ENCODE results near the gene CYTH4.
"Not testable (repeated sequence)": the region's sequence is repeated elsewhere in the genome, so short reads cannot be mapped to it uniquely, and the experiment has no call there.

Gene CYTH4

DNA sequence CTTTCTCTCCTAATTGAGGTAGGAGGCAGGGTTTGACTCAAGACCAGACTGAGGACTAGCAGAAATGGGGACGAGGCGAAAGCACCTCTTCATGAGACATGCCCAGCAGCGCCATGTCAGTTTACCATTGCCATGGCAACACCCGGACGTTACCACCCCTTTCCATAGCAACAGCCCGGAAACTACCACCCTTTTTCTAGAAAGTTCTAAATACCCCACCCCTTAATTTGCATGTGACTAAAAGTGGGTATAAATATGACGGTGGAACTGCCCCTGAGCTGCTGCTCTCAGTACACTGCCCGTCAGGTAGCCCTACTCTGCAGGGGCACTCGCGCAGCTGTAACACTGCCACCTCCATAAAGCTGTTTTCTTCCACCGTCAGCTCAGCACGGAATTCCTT, 32.3 kb upstream of the CYTH4 start:
- DNase-seq, result no peak

DNA sequence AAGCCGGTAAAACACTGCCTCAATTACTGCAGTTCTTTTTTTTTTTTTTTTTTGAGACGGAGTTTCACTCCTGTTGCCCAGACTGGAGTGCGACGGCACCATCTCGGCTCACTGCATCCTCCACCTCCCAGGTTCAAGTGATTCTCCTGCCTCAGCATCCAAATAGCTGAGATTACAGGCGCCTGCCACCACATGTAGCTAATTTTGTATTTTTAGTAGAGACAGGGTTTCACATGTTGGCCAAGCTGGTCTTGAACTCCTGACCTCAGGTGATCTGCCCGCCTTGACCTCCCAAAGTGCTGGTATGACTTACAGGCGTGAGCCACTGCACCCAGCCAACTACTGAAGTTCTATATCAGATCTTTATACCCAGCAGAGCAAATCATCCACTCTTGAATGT, 30.5 kb upstream of the CYTH4 start:
- not testable (repeated sequence) for DNase-seq

DNA sequence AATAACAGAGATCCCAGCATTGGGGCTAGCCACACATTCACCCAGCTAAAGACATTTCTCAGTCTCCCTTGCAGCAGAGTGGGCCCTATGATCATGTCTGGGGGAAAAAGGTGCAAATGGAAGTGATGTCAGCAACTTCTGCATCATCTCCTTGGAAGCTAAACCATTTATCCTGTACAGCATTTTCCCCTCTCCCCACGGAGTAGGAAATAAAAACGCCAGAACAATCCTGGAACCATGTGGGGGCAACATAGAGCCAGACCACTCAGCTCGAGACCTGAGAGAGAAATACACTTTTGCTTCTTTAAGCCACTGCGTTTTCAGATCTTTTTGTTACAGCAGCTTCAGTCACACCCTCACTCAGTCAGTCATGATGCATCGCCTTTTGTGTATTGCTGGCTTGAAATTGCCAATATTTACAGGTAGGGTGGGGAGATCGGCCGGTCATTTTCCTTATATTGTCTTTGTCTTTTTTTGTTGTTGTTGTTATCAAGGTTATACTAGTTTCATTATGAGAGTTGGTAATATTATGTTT, 29.1 kb upstream of the CYTH4 start:
- no peak for DNase-seq

DNA sequence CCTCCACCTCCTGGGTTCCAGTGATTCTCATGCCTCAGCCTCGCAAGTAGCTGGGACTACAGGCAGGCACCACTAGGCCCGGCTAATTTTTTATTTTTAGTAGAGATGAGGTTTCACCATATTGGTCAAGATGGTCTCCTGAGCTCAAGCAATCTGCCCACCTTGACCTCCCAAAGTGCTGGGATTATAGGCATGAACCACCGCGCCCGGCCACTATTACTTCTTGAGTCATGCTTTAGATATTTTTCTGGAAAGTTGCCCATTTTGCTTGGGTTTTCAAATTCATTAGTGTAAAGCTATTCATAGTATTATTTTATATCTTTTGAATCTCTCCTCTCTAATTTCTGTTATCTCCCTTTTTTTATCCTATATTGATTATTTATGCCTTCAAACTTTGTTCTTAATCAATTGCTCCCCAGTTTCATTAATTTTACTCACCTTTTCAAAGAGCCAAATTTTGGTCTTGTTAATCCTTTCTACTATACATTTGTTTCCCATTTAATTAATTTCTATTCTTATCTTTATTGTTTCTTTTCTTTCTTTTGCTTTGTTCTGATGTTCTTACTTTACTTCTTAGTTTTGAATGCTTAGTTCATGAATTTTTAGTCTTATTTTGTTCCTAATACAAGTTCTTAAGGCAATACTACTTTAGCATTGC, 28.0 kb upstream of the CYTH4 start:
- DNase-seq, result no peak

DNA sequence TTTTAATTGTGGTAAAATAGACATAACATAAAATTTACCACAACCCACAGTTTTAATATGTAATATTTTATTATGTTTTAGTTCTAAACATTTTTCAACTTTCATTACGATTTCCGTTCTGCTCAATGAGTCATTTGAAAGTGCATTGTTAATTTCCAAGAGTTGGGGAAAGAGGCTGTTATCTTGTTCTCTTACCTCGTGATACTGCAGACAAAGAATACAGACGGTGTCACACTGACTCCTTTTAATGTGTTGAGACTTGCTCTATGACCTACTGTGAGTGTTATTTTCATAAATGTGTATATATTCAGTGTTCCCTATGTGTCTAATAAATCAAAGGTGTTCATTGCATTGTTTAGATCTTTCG, 27.5 kb upstream of the CYTH4 start:
- no peak for DNase-seq

DNA sequence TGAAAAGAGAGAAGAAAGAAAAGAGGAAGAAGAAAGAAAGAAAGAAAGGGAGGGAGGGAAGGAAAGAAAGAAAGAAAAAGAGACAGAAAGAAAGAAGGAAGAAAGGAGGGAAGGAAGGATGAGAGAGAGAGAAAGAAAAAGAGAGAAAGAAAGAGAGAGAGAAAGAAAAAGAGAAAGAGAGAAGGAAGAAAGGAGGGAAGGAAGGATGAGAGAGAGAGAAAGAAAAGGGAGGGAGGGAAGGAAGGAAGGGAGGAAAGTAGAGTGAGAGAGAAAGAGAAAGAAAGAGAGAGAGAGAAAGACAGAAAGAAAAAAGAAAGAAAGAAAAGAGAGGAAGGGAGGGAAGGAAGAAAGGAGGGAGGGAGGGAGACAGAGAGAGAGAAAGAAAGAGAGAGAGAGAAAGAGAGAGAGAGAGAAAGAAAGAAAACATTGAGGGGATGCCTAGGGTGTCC, 26.7 kb upstream of the CYTH4 start:
- DNase-seq, result no peak

DNA sequence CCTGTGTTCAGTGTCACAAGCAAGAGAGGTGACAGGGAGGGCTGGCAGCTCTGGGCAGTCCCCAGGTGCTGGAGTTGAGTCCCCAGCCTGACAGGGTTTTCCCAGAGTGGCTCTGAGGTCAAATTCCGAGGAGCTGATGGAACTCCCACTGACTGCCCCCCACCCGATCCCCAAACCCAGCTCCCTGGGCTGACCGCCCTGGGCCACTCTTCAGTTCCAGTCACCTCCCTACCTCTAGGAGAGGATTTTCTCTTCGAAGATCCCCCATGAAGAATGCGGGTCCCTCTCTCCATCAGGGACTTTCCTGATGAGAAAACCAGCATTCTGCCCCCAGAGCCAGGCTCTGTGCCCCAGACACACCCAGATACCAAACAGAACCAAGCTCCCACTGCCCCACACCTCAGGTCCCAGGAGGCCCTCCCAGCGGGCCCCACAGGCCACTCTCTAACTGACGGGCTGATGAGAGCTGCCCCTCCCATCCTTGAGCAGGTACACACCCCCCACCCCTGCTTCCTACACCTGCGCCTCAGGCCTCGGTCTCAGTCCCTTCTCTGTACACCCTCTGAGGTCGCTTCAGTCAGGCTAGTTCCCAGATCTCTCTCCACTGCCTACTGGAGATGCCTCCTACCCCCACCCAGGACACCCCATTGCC, 26.1 kb upstream of the CYTH4 start:
- no peak for DNase-seq

DNA sequence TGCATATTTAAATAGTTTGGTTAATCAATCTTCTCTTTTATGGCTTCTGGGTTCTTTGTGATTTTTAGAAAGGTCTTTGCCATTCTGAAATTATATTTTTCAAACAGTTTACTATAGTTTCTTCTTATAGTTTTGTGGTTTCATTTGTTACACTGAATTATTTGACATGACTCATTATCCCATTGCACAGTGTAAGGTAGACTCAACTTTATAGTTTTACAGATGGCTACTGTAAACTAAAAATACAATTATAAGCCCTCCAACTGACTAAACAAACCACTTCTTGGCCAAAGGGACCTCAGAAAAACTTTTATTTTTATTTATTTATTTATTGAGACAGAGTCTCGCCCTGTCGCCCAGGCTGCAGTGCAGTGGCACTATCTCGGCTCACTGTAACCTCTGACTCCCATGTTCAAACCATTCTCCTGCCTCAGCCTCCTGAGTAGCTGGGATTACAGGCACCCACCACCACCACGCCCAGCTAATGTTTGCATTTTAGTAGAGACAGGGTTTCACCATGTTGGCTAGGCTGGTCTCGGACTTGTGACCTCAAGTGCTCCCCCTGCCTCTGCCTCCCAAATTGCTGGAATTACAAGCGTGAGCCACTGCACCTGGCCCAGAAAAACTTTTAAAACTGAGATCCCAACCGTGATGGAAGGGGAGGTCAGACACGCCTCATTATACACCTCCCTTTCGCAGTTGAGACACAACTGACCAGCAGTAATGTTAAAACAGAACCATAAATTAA, 24.1 kb upstream of the CYTH4 start:
- DNase-seq, result no peak

DNA sequence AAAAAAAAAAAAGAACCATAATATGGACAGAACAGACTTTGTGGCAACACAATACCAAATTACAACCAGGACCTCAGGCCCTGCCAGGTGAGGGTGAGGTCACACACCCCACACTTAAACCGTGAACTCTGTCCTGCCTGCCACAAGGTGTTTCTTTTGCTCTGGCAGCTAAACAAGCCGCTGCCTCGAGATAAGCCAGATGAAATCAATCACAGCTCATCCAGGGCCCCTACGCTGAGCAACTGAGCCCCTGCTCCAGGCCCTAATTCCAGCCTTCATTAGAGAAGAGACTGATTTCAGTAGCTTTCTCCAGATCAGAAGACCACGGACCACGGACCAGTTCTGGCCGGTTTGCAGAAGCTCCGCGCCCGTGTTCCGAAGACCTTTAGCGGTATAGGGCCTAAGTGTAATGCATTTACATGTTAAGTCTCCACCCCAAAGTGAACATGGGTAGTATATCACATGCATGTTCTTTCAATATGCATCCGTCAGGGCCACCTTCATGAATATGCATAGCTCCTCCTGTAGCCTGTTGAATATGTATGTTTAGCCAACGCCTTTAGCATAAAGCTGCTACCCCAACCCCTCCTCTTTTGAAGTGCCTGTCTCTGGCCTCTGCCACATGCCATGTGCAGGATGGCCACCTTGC, 23.4 kb upstream of the CYTH4 start:
- DNase-seq, result no peak

DNA sequence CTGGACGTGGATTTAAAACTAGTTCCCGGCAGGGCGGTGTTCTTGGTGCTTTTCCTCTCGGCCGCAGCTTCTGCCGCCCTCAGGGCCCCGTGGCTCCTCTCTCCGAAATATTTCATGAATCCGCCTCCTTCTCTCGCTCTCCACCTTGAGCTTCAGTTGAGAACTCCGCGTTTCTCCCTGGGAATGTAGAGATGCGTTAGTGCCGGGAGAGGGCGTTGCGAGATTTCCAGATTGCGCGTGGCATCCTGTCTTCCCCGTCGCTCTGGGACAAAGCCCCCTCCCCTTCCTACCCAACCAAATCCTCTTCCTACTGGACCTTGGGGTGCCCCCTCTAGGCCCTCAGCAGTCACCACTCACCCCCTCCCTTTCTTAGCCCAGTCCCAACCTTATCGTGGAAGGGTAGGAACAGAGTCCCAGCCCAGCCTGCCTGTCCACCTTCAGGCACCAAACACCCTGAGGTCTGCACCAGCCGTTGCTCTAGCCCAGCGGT, 22.7 kb upstream of the CYTH4 start:
- no peak for DNase-seq

DNA sequence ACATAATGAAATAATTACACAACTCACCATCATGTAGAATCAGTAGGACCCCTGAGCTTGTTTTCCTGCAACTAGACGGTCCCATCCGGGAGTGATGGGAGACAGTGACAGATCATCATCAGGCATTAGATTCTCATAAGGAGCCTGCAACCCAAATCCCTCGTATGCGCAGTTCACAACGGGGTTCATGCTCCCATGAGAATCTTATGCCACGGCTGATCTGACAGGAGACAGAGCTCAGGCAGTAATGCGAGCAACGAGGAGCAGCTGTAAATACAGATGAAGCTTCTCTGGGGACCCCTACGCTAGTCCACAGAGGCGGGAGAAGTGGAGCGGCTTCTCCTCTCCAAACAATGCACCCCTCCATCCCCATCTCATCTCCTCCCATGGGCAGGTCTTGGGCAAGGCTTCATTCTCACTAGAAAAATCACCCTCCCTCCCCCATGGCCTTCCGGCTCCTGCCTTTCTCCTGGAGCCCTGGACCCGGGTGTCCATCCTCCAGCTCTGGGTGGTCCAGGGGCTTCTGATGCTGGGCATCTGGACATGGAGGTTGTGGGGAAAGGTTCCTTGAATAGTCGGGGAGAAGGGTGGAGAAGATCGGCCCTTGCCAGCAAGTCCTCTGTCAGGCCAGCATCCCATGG, 22.0 kb upstream of the CYTH4 start:
- DNase-seq, result no peak

DNA sequence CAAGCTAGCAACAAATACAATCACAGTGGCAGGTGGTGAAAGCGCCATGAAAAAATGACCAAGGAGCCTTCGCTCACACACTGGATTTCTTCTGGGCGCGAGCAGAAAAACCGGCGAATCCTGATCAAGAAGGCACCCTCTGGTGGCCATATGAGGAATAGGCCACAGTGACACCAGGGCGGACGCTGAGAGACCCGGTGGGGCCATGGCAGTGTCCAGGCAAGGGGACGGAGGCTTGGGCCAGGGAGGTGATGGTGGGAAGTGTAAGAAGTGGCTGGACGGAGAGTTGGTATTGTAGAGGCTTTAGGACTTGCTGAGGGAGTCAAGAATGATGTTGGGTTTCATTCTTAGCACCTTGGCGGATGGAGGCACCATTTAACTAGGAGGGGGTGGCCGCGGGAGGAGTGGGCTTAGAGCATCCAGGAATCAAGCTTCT, 21.4 kb upstream of the CYTH4 start:
- peak; percentile 39 for DNase-seq

DNA sequence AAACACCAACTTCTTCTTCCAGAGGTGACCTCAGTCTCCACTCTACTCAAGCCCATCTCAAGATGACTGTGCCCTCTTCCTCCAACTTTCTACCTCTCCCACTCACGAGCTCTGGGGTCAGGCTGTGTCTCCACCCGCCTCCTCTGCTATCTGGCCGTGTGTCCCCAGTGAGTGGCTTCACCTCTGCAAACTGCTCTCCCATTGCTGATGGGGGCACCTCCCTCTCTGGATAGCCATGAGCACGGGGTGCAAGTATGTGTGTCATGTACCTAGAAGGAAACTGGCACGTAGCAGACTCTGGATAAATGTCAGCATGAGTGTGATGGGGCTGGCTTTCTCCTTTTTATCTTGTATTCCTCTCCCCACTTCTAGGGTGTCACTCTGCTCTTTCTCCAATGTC, 20.0 kb upstream of the CYTH4 start:
- DNase-seq, result no peak

DNA sequence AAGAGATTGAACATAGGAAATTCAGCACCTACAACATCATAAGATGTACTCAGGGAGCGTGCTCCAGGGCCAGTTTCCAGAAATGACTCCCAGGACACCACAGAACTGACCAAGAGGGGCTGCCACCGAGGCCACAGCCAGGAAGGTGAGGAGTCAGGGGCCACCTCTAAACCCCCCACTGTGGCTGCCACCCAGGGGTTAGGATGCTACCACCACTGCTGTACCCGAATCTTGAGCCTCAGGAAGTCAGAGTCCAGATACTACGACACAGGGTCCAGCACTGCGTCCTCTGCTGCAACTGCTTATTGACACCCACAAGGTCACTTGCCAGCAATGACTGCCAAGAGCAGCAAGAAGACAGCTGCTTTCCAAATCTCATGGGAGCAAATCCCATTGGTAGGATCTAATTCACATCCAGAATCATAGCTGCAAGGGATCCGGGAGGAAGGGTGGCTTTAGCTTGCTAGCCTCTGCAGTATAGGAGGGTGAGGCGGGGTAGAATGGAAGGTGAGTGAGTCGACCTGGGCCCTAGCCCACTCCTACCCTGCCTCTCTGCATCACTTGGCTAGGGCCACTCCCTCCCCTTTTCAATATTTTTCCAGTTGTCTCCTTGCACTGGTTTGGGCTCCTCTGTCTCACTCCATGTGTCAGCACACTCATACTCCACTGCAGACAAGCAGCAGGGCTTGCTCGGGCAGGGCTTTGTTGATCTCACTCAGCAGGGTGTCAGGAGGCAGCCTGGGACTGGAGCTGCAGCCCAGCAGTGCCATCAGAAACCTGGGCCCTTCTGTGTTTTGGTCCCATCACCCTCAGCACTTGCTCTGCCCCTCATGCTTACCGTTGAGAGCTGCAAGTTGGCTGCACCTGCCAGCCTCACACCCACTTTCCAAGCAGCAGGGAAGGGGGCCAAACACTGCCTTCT, 18.1 kb upstream of the CYTH4 start:
- no peak for DNase-seq

DNA sequence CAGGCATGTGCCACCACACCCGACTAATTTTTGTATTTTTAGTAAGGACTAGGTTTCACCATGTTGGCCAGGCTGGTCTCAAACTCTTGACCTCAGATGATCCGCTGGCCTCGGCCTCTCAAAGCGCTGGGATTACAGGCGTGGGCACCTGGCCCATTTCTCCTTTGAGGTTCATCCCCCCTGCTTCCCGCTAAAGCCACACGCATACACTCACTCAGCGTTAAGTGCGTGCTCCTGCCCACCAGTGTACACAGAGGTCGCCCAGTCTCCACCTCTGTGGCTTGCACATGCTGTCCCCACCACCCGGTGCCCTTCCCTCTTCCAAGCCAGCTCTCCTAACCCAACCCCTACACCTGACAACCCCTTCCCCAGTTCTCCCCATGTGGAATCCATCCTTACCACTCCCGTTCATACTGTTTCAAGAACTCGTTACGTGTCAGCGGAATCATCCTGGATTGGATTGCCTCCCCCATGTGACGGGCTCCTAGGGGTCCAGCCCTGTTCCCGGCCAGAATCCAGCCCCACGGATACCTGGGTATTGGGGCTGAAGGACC, 15.7 kb upstream of the CYTH4 start:
- DNase-seq, result no peak

DNA sequence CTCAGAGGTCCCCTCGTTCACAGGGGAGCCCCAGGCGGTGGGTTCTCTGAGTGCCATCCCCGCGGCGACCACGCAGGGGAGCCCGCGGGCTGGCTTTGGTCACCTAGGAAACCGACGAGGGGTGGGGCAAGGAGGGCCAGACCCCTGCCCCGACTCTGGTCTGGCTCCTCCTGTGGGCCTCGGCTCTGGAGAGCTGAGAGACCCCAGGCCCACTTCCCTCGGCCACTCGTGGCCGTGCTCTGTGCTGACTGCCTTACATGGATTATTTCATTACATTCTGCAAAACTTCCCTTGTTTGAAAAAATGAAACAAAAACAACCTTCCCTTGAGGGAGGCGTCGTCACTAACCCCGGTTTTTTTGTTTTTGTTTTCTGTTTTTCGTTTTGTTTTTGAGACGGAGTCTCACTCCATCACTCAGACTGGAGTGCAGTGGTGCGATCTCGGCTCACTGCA, 15.1 kb upstream of the CYTH4 start:
- peak; percentile 25 for DNase-seq

DNA sequence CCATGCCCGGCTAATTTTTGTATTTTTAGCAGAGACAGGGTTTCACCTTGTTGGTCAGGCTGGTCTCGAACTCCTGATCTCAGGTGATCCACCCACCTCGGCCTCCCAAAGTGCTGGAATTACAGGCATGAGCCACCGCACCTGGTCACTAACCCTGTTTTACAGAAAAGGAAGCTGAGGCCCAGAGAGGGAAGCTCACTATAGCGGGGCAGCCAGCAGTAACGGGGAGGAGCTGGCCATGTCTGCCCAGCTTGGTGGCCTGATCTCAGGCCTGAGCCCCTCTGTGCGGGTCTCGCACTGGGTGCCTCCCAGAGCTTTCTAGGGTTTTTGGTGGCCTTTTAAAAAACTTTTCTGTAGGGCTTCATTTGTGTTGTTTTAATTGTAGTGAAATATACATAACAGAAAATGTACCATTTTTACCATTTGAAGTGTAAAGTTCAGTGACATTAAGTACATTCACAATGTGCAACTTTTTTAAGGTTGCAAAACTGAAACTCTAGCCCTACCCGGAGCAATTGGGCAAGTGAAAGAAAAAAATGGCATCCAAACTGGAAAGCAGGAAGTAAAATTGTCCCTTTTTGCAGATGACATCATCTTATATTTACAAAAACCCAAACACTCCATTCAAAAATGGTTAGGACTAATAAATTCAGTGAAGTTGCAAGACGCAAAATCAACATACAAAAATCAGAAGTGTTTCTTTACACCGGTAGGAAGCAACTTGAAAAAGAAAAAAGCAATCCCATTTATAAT, 14.5 kb upstream of the CYTH4 start:
- DNase-seq, result peak; percentile 21

DNA sequence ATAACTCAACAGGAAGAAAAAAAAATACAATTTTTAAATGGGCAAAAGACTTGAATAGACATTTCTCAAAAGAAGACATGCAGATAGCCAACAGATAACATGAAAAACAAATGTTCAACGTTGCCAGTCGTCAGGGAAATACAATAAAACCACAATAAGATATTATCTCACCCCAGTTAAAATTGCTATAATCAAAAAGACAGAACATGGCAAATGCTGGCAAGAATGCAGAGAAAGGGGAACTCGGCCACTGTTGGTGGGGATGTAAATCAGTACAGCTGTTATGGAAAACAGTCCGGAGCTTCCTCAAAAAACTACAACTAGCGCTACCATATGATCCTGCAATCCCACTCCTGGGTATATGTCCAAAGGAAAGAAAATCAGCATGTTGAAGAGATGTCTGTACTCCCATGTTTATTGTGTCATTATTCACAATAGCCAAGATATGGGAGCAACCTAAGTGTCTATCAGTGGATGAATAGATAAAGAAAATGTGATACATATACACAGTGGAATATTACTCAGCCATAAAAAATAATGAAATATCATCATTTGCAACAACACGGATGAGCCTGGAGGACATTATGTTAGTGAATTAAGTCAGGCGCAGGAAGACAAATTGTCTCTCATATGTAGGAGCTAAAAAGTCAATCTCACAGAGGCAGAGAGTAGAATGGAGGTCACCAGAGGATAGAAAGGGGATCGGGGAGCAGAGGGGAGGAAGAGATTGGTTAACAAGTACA, 12.2 kb upstream of the CYTH4 start:
- no peak for DNase-seq

DNA sequence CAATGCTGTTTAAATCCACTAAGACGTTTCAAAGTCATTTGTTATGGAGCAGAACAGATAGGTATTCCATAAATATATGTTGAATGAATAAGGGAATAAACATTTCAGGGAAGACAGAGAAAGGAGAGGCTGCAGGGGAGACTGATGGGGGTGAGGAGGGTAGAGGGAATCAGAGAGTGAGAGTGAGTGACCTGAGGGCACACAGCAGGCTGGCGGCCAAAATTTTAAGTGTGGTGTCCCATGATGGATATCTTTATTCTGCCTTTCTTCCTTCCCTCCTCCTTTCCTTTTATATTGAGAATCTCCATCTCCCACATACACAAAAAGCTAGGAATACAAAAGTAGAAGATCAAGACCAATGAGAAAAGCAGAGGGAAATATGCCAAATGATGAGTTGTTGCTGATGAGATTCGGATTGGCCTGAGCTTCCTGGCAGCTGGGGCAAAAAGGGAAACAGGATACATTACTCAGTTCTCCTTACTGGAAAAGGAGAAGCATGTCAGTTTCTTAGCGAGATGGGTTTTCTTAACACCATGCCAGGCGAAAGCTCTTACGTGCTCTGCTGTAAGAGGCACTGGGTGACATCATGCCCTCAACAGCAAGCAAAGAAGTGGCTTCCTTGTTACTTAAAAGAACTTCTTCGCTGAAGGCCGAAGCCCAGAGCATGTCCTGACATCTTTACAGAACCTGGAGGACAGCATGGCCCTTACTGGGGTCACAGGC, 11.2 kb upstream of the CYTH4 start:
- DNase-seq, result no peak
